Panc1 (cell line): ENCODE results near the gene JHY.

Experiments
- POLR2AphosphoS5 ChIP-seq: IDR thresholded peaks from 2 replicates; pipeline ENCODE4 v1.6.1; 2012; ENCODE audit warnings: mild to moderate bottlenecking, low read depth, low read length, moderate library complexity
- REST ChIP-seq, 2 experiments: IDR thresholded peaks; 2 replicates each; pipeline ENCODE4 v1.6.1; 2011 to 2012; ENCODE audit warnings: low read depth in 2 of 2, control low read depth in 1 of 2, low read length in 1 of 2, mild to moderate bottlenecking in 1 of 2, moderate library complexity in 1 of 2; ENCODE audit not compliant: insufficient read depth in 1 of 2
- SIN3A ChIP-seq: IDR thresholded peaks from 2 replicates; pipeline ENCODE4 v1.6.1; 2012; ENCODE audit warnings: low read depth, mild to moderate bottlenecking, low read length, moderate library complexity, borderline replicate concordance; ENCODE audit not compliant: insufficient read depth
- TCF7L2 ChIP-seq: IDR thresholded peaks from 2 replicates; pipeline ENCODE4 v1.6.1; 2011; ENCODE audit warnings: mild to moderate bottlenecking, low read depth, low read length, inconsistent platforms
- TF ChIP-seq, protein P1 (sequence below): fragments of 450-650 bp; IDR thresholded peaks from 2 replicates; pipeline ENCODE4 v1.5.1; 2017; ENCODE audit warnings: mild to moderate bottlenecking

DNA sequence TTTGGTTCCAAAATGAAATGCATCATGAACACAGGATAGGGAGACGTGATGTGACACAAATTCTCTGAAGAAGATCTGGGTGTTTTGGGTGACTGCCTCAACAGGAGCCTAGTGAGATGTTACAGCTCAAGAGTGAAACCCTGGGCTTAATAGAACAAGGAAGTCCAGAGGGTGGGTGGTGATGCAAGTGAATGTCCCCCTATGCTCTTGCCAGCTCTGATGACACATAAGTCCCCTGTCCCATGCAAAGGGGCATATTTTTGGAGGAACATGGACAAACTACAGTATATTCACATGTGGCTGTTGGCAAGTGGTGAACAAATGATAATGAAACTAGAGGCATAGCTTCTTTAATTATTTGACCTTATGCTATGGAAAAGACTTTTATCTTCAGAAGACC is 35.1 kb upstream of the JHY start:
- TF ChIP-seq, protein P1, sequence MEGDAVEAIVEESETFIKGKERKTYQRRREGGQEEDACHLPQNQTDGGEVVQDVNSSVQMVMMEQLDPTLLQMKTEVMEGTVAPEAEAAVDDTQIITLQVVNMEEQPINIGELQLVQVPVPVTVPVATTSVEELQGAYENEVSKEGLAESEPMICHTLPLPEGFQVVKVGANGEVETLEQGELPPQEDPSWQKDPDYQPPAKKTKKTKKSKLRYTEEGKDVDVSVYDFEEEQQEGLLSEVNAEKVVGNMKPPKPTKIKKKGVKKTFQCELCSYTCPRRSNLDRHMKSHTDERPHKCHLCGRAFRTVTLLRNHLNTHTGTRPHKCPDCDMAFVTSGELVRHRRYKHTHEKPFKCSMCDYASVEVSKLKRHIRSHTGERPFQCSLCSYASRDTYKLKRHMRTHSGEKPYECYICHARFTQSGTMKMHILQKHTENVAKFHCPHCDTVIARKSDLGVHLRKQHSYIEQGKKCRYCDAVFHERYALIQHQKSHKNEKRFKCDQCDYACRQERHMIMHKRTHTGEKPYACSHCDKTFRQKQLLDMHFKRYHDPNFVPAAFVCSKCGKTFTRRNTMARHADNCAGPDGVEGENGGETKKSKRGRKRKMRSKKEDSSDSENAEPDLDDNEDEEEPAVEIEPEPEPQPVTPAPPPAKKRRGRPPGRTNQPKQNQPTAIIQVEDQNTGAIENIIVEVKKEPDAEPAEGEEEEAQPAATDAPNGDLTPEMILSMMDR = no peak
- TF ChIP-seq REST (IDR thresholded peaks at IDR 0.05; ENCODE audit: insufficient read depth in 1 of 2, low read depth in 2 of 2, low read length in 1 of 2) = no peak
- no peak for TF ChIP-seq TCF7L2
- no peak for TF ChIP-seq POLR2AphosphoS5
- no peak for TF ChIP-seq SIN3A
